HFFc6 (cell line): ENCODE results near the gene RABIF. TPM values are rescaled to one million over a fixed set of nuclear protein-coding genes. Genes with fewer than 3 reads are reported as not detected.

ENCODE experiments used
- DNase-seq: peaks from one replicate; pipeline ENCODE4 v3.0.0-alpha.2; 2018
- H3K27ac Mint-ChIP-seq: 2 replicates; pipeline ENCODE4 v1.8.0; 2020; ENCODE audit warnings: mild to moderate bottlenecking, mixed read lengths
- H3K27me3 Mint-ChIP-seq: 2 replicates; pipeline ENCODE4 v1.8.0; 2021; ENCODE audit warnings: mild to moderate bottlenecking, moderate library complexity, mixed read lengths; ENCODE audit not compliant: insufficient read depth
- H3K36me3 Mint-ChIP-seq: 2 replicates; pipeline ENCODE4 v1.8.0; 2021; ENCODE audit warnings: low read depth, mixed read lengths
- H3K4me1 Mint-ChIP-seq: 2 replicates; pipeline ENCODE4 v1.8.0; 2020; ENCODE audit warnings: low read depth, mixed read lengths
- H3K4me3 Mint-ChIP-seq: 2 replicates; pipeline ENCODE4 v1.8.0; 2020; ENCODE audit warnings: mild to moderate bottlenecking, moderate library complexity, mixed read lengths
- H3K9me3 Mint-ChIP-seq: 2 replicates; pipeline ENCODE4 v1.8.0; 2020; ENCODE audit warnings: mild to moderate bottlenecking, mixed read lengths
- CTCF ChIP-seq: fragments of 200-600 bp; sonication (generic); IDR thresholded peaks from 2 replicates; pipeline ENCODE4 v1.5.0; 2021; ENCODE audit warnings: antibody characterized with exemption, mild to moderate bottlenecking
- total RNA-seq, 6 experiments: library from RNA; stranded (reverse); fragmentation: NEBNext Ultra II Directional; extraction: Animal tissue kit (Norgen Biotek cat#: 25700); gene quantifications; 2 replicates in 1 of 6; 3 replicates in 5 of 6; pipeline ENCODE4 v1.2.3, GENCODE V29; 2021

The RABIF gene
- total RNA-seq, 6 experiments from 2014 or later, result 9.0 to 11.7 (median 10.9) TPM

- TF ChIP-seq CTCF, result no peak
- Mint-ChIP-seq H3K9me3 (no peaks in the 10 kb centered on the region), H3K27ac (no peak overlapping the region), H3K4me1 (peaks cover 2% of the 10 kb centered on the region), H3K27me3 (peaks cover 6% of the 10 kb centered on the region), H3K36me3 (no peaks in the 10 kb centered on the region), H3K4me3 (no peak overlapping the region)
- no peak for DNase-seq
Observed at GRCh38 chr1:202850593-202851362, 38.2 kb downstream of the RABIF start.

GRCh38 chr1:202848191-202848542 lies 40.8 kb downstream of the RABIF start:
- no peak overlapping the region for H3K27ac Mint-ChIP-seq
- peaks cover 18% of the 10 kb centered on the region for H3K27me3 Mint-ChIP-seq
- H3K4me1 Mint-ChIP-seq, result peaks cover 11% of the 10 kb centered on the region
- DNase-seq, result no peak
- no peak overlapping the region for H3K4me3 Mint-ChIP-seq
- no peak for TF ChIP-seq CTCF
- H3K36me3 Mint-ChIP-seq, result no peaks in the 10 kb centered on the region
- no peaks in the 10 kb centered on the region for H3K9me3 Mint-ChIP-seq

GRCh38 chr1:202844935-202845334 lies 44.0 kb downstream of the RABIF start:
- TF ChIP-seq CTCF, result no peak

GRCh38 chr1:202844259-202844658 lies 44.7 kb downstream of the RABIF start:
- no peak for DNase-seq
- no peak for TF ChIP-seq CTCF
- Mint-ChIP-seq H3K27ac (no peak overlapping the region), H3K27me3 (peaks cover 18% of the 10 kb centered on the region), H3K9me3 (no peaks in the 10 kb centered on the region), H3K4me3 (no peak overlapping the region), H3K36me3 (no peaks in the 10 kb centered on the region), H3K4me1 (peaks cover 11% of the 10 kb centered on the region)

More at GRCh38 chr1:202844935-202845334, 44.0 kb downstream of the RABIF start:
- Mint-ChIP-seq H3K27me3 (peaks cover 18% of the 10 kb centered on the region), H3K4me3 (no peak overlapping the region), H3K36me3 (no peaks in the 10 kb centered on the region), H3K4me1 (peaks cover 11% of the 10 kb centered on the region), H3K9me3 (no peaks in the 10 kb centered on the region), H3K27ac (no peak overlapping the region)
- DNase-seq, result no peak

GRCh38 chr1:202843081-202843480 lies 45.9 kb downstream of the RABIF start:
- Mint-ChIP-seq H3K4me3 (no peak overlapping the region), H3K36me3 (no peaks in the 10 kb centered on the region), H3K27ac (no peak overlapping the region), H3K27me3 (peaks cover 19% of the 10 kb centered on the region), H3K4me1 (peaks cover 11% of the 10 kb centered on the region), H3K9me3 (no peaks in the 10 kb centered on the region)
- no peak for TF ChIP-seq CTCF
- DNase-seq, result no peak
